ENCODE data around the gene C3orf20.
"Not testable (repeated sequence)": the region's sequence is repeated elsewhere in the genome, so short reads cannot be mapped to it uniquely, and the experiment has no call there.

Gene C3orf20

GRCh38 chr3:14801668-14802380 lies 126.9 kb downstream of the C3orf20 start:
- DNase-seq, result no peak

- no peak for DNase-seq
Observed at GRCh38 chr3:14802381-14802731, 127.4 kb downstream of the C3orf20 start.

GRCh38 chr3:14803101-14803980 lies 128.4 kb downstream of the C3orf20 start:
- no peak for DNase-seq

- no peak for DNase-seq
Observed at GRCh38 chr3:14803981-14804834, 129.3 kb downstream of the C3orf20 start.

- no peak for DNase-seq
Observed at GRCh38 chr3:14804835-14805780, 130.2 kb downstream of the C3orf20 start.

GRCh38 chr3:14805961-14806537 lies 131.1 kb downstream of the C3orf20 start:
- no peak for DNase-seq

- no peak for DNase-seq
Observed at GRCh38 chr3:14806641-14807263, 131.8 kb downstream of the C3orf20 start.

- DNase-seq, result no peak
Observed at GRCh38 chr3:14808025-14808424, 133.1 kb downstream of the C3orf20 start.

GRCh38 chr3:14808502-14809266 lies 133.7 kb downstream of the C3orf20 start:
- DNase-seq, result no peak

- DNase-seq, result not testable (repeated sequence)
Observed at GRCh38 chr3:14809611-14810010, 134.7 kb downstream of the C3orf20 start.

GRCh38 chr3:14810070-14810791 lies 135.3 kb downstream of the C3orf20 start:
- no peak for DNase-seq

GRCh38 chr3:14810801-14811661 lies 136.1 kb downstream of the C3orf20 start:
- no peak for DNase-seq

GRCh38 chr3:14811684-14812083 lies 136.7 kb downstream of the C3orf20 start:
- no peak for DNase-seq

GRCh38 chr3:14812196-14812790 lies 137.4 kb downstream of the C3orf20 start:
- DNase-seq, result no peak

GRCh38 chr3:14814411-14814871 lies 139.5 kb downstream of the C3orf20 start:
- DNase-seq, result no peak

GRCh38 chr3:14816359-14816758 lies 141.4 kb downstream of the C3orf20 start:
- DNase-seq, result no peak

- no peak for DNase-seq
Observed at GRCh38 chr3:14818804-14819500, 144.0 kb downstream of the C3orf20 start, which contains the start of gene FGD5. TSS of gene FGD5 (plus strand) at chr3:14818962. CDS start at chr3:14819072, 110 bp downstream.
